GM19455 (cell line): ENCODE data around the gene FOXD1.
"Not testable (repeated sequence)": the region's sequence is repeated elsewhere in the genome, so short reads cannot be mapped to it uniquely, and the experiment has no call there.

Experiments
- ATAC-seq: cut with Tn5 transposase; IDR thresholded peaks from one replicate; pipeline ENCODE4 v1.9.1; 2021; ENCODE audit not compliant: unreplicated experiment

The FOXD1 gene

GRCh38 chr5:73448463-73449136 lies at the start of gene FOXD1:
Gene FOXD1 (minus strand): TSS chr5:73448777. CDS start chr5:73448362, 415 bp downstream.
- ATAC-seq, result no peak

DNA sequence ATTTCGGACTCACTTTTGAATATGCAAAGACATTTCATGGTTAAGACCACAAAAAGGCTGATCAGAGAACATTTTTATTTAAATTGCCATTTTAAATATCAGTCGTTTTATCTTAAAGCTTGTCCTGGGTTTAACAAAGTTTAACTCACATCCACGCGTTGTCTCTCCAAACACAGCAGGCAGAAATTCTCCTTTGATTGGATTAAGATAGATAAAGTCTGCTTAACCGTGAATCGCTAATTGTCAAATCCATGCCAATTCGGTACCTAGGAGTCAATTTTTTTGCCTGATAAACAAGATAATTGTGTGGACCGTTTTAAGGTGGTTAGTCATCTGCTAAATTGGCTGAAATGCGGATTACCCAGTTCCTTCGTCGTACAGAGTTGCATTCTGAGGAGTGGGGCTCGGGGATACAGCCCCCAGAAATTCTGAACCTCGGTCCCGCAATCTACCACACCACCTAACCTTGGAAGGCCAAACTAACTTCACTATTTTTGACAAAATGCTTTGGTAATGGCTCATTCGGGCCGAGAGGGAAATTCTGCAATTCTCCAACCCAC lies 49.0 kb upstream of the FOXD1 start:
- ATAC-seq, result peak; percentile 2

- no peak for ATAC-seq
Measured at GRCh38 chr5:73496984-73497457, 48.4 kb upstream of the FOXD1 start.

- no peak for ATAC-seq
Measured at GRCh38 chr5:73495772-73496335, 47.3 kb upstream of the FOXD1 start.

GRCh38 chr5:73494721-73495120 lies 46.1 kb upstream of the FOXD1 start:
- no peak for ATAC-seq

DNA sequence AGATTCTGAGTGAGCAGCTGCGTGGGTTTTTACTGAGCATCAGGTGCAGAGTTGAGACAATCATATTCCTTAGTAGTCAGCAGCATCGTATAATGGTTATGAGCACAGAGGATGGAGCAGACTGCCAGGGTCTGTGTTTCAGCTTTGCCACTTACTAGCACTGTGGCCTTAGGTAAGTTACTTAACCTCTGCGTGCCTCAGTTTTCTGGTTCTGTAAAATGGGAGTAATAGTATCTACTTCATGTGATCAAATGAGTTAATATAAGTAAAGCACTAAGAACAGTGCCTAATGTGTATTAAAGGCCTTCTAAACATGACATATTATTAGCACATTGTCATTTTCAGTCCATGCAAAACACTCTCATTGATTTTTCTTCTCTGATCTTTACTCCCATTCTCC lies 44.8 kb upstream of the FOXD1 start:
- no peak for ATAC-seq

DNA sequence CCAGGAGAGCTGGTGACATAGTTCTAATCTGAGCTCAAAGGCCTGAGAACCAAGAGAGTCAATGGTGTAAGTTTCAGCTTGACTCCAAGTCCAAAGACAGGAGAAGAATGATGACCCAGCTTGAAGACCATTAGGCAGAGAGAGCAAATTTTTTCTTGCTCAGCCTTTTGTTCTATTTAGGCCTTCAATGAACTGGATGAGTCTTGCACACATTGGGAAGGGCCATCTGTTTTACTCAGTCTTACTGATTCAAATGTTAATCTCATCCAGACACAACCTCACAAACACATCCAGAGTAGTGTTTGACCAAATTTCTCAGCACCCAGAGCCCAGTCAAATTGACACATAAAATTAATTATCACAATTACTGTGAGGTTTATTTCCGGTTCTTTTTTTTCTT lies 42.6 kb upstream of the FOXD1 start:
- no peak for ATAC-seq

- ATAC-seq, result no peak
Measured at GRCh38 chr5:73490088-73490487, 41.5 kb upstream of the FOXD1 start.

- ATAC-seq, result no peak
Measured at GRCh38 chr5:73488806-73489205, 40.2 kb upstream of the FOXD1 start.

DNA sequence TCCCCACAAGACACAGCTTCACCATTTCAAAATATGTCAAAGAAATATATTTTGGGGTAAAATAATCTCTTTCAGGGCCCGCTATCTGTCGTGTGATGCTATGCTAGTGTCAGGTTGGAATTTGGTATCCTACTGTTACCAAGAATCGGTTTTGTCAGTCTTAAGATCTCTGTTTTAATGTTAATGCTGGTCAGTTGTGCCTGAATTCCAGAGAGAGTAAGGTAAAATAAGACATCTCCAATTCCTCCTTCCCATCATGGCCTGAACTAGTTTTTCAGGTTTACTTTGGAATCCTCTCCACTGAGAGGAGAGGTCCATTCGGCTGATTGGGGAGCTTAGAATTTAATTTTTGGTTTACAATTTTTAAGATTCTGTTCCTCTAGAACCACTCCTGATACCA lies 39.2 kb upstream of the FOXD1 start:
- no peak for ATAC-seq

GRCh38 chr5:73487257-73487656 lies 38.7 kb upstream of the FOXD1 start:
- ATAC-seq, result not testable (repeated sequence)

GRCh38 chr5:73486119-73486899 lies 37.7 kb upstream of the FOXD1 start:
- ATAC-seq, result no peak

GRCh38 chr5:73485715-73486114 lies 37.1 kb upstream of the FOXD1 start:
- no peak for ATAC-seq

- ATAC-seq, result no peak
Measured at GRCh38 chr5:73484511-73484910, 35.9 kb upstream of the FOXD1 start.

DNA sequence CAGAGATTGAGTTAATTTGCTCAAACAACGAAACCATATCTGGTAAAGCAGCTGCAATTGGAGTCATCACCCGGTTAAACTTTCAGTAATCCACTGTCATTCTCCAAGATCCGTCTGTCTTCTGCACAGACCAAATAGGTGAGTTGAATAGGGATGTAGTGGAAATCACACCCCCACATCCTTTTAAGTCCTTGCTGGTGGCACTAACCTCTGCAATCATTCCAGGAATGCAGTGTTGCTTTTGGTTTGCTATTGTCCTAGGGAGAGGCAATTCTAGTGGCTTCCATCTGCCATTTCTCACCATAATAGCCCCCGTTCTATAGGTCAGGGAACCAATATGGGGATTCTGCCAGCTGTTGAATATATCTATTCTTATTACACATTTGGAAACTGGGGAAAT lies 35.1 kb upstream of the FOXD1 start:
- ATAC-seq, result no peak

GRCh38 chr5:73482383-73483136 lies 34.0 kb upstream of the FOXD1 start:
- no peak for ATAC-seq

- no peak for ATAC-seq
Measured at GRCh38 chr5:73480500-73480899, 31.9 kb upstream of the FOXD1 start.

- ATAC-seq, result no peak
Measured at GRCh38 chr5:73472116-73472515, 23.5 kb upstream of the FOXD1 start.

- no peak for ATAC-seq
Measured at GRCh38 chr5:73471654-73472053, 23.1 kb upstream of the FOXD1 start.

GRCh38 chr5:73469878-73470277 lies 21.3 kb upstream of the FOXD1 start:
- ATAC-seq, result no peak

GRCh38 chr5:73468638-73469037 lies 20.1 kb upstream of the FOXD1 start:
- ATAC-seq, result not testable (repeated sequence)
